Stimulated activated CD8-positive, alpha-beta memory T cell treated with anti-CD3 and anti-CD28 coated beads, Interleukin-12 subunit alpha, Interleukin-12 subunit beta, amount 100 ng/mL, for 4 hours (primary cell): ENCODE measurements around the gene ACAP3.

ENCODE experiments used
- DNase-seq: peaks from one replicate; pipeline ENCODE4 v3.0.0-alpha.2; 2020; ENCODE audit warnings: low read depth

ACAP3 gene

DNA sequence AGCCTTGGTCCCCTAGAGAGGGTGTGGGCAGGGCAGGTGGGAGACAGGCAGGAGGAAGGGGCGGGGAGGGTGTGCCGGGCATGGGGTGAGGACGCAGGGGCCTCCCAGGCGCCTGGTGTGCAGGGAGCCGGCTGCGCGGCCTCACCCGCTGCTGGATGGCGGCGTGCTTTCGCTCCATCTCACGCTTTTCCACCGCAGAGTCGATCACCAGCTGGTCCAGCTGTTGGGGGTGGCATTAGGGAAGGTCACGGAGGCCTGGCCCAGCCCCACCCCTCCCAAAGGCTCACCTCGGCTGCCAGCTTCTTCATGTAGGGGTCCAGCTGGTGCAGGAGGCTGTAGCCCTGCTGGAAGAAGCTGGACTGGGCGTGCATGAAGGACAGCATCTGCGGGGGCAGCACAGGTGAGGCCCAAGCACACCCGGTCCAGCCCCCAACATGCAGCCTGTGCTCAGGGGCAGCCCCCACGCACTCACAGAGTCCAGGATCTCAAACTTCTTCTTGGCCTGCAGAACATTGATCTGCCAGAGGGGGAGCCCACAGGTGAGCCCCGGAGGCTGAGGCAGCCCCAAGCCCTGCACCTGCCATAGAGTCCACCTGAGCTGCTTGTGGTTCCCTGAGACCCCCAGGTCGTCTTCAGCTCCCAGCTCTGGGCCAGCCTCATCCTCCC, 7.9 kb downstream of the ACAP3 start:
- no peak for DNase-seq

DNA sequence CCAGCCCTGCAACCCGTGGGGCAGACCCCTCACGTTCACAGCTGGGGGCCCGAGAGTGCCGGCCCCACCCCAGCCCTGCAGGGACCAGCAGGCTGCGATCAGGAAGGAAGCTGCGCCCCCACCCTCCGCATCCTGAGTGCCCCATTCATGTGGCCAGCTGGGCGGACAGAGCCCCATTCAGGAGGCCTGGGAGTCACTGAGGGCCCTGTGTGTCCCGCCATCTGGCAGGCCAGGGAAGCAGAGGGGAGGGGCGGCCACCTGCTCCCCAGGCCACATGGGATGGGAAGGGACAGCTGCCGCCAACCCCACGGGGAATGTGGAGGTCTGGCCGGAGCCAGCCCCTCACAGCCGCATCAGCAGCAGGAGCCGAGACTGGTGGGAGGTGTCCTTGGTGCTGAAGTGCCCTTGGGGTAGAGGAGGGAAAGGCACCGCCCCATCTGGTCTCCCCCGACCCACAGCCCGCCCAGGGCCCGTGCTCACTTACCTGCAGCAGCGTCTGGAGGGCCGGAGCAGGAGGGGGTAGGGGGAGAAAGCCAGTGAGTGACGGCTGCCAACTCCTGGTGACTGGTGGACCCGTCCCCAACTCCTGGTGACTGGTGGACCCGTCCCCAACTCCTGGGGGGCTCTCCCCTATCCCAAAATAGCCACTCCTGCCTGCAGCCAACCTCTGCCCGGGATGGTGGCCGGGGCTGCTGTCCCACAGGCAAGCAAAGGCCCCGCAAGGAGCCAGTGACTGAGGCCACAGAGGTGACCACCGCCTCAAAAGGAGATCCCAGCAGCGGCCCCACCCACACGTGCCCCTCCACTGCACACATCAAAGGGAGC, 8.7 kb downstream of the ACAP3 start:
- no peak for DNase-seq

DNA sequence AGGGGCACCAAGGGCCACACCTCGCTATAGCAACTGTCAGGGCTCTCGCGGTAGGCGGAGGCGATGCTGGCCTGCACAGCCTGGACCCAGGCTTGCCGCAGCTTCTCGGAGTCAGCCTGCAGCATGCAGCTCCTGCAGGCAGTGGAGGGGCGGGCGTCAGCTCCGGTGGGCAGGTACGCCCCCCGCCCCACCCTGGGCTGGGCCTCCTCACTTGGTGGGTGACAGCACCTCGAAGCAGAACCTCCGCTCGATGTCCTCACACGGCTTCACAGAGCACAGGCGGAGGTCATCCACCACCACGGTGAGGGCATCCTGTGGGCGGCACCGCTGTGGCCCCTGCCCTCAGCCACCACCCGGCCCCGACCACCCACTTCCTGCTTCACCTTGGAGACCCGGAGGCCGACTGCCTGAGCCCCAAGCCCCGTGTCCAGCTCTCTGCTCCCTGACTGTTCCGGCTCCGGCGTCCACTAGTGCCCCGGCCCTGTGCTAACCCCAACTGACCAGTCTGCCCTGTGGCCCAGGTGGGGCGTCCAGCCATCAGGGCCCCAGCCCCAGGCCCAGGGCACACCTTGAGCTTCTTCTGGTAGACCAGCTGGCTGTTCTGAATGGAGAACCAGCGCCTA, 9.8 kb downstream of the ACAP3 start:
- no peak for DNase-seq

DNA sequence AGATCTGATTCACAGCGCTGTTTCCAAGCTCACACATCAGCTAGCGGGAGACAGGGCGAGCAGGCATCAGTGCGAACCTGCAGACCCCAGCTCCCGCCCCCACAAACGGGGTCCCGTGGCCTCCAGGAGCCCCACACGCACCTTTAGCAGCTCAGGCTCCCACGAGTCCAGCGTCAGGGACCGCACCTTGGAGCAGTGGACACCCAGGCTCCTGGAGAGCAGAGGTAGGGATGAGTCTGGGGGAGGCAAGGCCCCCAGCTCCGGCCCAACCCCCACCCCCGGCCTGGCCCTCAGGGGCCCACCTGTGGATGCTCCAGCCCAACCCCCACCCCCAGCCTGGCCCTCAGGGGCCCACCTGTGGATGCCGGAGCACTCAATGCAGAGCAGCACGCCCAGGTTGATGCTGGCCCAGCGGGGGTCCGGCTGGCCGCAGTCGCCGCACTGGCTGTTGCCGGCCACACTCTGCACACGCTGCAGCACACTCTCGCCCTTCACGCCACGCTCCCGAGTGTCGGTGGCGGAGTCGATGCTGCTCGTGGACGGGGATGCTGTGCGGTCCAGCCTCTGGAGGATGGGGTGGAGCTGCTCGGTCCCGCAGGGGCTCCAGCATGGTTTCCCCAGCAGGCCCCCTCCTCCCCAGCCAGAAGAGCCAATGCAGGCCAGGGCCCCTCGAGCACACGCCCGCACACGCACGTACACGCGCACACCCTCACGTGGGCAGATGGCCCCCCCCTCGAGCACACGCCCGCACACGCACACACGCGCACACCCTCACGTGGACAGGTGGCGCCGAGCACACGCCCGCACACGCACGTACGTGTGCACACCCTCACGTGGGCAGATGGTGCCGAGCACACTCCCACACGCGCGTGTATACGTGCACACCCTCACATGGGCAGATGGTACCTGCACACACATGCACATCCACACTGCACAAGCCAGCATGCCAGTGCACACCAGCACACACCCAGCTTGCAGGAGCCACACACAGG, 11.4 kb downstream of the ACAP3 start:
- no peak for DNase-seq

DNA sequence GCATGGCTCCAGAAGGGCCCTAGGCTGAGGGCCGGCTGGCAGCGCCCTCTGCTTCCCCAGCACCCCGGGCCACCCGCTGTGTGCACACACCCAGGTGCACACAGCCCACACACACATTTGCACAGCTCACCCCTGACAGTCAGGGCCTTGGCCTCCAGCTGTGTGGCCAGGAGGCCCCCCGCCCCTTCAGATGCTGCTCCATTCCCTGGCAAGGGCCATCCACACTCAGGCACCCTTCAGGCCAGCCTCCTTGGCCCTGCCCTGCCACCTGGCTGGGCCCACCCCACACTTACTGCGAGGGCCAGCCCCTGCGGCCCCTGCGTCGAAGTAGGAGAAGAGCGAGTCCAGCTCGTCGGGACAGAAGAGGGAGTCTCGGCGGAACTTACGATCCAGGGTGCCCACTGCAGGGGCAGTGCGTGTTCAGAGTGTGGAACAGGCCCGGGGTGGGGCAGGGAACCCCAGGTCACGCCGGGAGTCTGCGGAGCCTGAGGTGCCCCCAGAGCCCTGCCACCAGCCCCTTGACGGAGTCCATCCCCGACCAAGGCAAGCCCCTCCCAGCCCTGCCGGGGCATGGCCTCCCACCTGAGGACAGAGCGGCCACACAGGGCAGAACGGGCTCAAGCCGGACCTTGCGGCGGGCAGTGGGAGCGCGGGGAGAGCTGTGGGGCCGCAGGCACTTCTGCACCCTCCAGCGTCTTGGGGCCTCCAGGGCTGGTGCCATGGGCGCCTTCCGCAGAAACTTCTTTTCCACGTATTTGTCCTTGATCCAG, 12.4 kb downstream of the ACAP3 start:
- no peak for DNase-seq

DNA sequence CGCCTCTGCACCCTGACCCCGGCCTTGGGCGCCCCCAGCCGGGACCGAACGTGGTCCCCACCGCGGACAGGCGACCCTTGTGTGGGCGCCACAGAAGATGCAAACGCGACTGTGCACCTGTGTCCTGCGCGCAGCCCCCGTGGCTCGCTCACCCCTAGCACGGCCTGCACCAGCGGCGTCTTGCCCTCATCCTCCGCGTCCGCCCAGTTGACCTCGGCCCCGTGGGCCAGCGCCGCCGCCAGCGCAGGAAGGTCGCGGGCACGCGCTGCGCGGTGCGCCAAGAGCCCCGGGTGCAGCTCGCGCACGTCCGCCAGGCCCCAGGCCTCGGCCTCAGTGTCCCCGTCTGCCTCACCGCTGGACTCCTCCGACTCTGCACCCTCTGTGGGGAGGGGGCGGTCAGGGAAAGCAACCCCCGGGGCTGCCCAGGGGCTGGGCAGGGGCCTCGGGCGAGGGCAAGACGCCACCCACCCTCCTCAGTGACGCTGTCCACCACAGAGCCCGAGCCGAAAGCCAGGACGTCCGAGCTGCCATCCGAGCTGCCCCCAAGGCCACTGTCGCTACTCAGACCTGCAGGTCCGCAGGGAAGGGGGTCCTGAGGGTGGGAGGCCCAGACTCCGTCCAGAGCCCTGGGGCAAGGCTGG, 13.4 kb downstream of the ACAP3 start:
- no peak for DNase-seq

DNA sequence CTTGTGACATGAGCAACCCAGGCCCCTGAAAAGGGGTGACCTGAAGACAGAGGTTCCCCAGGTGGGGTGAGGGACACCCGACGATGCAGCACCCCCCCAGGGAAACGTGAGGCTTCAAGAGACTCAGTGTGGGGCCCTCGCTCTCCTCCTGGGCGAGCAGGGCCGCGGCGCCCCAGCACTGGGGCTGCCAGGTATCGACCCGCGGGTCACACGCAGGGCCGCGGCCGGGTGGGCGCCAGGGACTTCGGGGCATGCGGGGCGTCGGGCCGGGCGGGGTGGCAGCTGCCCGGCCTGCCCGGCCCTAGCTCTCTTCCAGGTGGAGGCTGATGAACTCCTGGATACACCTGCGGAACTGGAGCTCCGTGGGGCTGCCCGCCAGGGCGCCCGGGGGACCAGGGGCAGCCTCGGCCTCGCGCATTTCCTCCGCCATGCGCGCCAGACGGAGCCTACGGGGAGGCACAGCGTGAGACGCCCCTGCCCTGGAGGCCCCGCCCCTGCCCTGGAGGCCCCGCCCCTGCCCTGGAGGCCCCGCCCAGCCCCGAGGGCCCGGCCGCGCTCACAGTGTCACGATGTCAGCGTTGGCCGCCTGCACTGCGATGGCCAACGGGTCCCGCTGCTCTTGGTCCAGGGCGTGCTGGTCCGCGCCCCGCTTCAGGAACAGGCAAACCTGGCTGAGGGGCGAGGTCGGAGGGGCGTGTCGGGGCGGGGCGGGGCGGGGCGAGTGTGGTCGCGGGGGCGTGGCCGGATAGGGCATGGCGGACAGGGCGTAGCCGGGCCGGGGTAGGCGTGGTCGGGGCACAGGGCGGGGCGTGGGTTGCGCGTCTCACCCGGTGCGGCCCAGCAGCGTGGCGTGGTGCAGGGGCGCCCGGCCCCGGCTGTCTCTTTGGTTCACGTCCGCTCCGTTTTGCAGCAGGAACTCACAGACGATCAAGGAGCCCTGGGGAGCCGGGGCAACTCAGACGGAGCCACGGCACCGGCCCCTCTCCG, 14.2 kb downstream of the ACAP3 start:
- no peak for DNase-seq

DNA sequence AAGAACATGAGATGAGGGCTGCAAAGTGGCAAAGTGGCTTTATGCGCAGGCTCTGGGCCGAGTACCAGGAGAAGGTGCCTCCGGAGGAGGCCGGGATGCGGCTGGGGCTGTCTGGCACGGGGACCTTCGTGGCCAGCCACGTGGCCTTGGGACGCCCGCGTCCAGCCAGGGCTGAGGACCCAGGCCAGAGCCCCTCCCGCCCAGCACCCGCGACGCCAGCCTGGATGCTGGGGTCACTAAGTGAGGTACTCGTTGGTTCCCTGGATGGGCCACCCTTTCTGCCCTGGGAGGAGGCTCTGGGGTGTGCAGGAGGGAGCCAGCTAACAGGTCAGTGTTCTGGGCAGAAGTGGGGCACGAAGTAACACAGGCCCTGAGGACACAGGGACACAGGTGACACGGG, 14.9 kb downstream of the ACAP3 start:
- no peak for DNase-seq

DNA sequence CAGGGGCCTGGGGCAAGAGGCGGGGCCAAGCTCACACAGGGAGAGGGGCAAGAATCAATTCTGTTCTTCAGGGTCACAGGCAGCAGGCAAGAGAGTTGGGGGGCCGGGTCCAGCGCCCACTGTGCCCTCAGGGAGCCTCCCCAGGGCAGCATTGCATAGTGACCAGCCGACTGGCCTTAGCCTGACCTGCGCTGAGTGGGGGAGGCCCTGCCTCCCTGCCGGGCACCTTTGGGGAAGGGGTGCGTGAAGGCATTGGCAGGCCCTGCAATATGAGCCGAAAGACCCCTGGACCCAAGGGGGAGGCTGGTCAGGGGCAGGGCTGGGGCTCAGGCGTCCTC, 15.3 kb downstream of the ACAP3 start:
- DNase-seq, result no peak

DNA sequence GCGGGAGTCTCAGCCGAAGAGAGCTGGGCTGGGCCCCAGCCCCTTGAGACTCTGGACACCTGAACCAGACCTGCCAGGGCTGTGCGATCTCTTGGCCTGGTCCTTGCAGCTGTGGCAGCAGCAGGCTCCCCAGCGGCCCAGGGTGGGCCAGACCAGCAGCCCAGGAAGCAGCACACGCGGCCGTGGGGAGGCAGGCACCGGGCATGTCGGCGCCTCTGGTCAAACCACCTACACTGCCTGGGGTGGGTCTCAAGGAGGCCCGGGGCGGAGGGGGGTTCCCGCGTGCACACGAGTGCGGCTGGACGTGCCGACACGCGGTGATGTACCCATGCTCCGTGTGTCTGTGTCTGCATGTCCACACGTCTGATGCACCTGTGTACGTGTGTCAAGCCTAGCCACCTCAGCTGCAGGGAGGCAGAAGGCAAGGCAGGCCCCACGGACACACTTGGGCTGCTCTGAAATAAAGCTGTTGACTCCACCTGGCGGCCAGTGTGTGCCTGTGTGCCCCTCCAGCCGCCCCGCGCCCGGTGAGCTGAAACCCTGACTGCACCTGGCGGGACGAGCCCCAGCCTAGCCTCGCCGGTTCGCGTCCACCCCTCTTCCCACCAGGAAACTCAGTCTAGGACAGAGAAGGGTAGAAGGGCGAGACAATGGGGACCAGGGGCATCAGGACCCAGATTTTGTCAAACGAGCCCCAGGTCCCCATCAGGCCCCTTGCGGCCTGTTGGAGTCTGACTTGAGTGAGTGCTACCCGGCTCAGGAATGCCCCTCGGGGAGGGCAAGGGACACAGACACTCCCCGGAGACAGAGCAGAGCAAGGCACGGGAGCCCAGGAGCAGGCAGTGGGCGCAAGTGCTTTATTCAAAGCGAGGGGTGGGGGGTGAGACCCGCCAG, 15.9 kb downstream of the ACAP3 start:
- DNase-seq, result peak; percentile 41

DNA sequence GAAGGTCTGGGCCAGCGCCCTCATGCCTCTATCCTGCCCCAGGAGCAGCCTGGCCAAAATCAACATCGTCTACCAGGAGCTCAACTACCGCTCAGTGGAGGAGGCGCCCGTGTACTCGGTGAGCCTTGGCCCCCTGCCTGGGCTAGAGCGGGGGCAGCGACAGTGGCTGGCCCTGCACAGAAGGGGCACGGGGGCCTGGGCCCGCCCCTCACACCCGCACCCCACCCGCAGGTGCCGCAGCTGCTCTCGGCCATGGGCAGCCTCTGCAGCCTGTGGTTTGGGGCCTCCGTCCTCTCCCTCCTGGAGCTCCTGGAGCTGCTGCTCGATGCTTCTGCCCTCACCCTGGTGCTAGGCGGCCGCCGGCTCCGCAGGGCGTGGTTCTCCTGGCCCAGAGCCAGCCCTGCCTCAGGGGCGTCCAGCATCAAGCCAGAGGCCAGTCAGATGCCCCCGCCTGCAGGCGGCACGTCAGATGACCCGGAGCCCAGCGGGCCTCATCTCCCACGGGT, 16.7 kb downstream of the ACAP3 start:
- no peak for DNase-seq

DNA sequence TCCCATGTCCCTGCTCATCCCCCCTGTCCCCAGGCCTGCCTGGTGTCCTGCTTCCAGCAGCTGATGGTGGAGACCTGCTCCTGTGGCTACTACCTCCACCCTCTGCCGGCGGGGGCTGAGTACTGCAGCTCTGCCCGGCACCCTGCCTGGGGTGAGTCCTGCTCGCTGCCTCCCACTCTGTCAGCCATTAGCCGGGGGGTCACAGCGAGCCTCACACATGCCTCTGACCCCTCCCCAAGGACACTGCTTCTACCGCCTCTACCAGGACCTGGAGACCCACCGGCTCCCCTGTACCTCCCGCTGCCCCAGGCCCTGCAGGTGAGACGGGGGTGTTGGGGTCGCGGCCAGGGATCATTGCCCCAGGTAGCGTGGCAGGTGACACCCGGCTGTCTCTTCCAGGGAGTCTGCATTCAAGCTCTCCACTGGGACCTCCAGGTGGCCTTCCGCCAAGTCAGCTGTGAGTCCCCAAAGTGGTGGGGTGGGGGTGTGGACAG, 17.4 kb downstream of the ACAP3 start:
- no peak for DNase-seq

DNA sequence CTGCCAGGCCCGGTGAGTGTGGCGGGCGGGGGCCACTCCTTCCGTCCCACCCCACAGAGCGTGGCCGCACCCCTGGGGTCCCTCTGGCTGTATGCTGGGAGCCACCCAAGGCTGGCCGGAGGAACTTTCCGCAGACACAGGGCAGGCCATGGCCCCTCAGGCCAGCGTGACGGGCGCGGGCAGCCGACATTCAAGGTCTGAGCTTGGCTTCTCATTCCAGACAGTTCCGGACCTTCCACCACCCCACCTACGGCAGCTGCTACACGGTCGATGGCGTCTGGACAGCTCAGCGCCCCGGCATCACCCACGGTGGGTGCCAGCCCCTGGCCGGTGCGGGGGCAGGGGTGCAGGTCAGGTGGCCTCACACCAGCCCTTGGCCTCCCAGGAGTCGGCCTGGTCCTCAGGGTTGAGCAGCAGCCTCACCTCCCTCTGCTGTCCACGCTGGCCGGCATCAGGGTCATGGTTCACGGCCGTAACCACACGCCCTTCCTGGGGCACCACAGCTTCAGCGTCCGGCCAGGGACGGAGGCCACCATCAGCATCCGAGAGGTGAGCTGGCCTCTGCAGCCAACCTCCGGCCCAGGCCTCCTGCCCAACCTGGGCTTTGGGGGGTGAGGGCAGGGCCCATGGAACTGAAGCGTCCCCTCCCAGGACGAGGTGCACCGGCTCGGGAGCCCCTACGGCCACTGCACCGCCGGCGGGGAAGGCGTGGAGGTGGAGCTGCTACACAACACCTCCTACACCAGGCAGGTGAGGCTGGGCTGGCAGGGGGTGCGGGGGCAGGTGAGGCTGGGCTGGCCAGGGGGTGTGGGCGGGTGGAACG, 20.2 kb downstream of the ACAP3 start:
- no peak for DNase-seq

DNA sequence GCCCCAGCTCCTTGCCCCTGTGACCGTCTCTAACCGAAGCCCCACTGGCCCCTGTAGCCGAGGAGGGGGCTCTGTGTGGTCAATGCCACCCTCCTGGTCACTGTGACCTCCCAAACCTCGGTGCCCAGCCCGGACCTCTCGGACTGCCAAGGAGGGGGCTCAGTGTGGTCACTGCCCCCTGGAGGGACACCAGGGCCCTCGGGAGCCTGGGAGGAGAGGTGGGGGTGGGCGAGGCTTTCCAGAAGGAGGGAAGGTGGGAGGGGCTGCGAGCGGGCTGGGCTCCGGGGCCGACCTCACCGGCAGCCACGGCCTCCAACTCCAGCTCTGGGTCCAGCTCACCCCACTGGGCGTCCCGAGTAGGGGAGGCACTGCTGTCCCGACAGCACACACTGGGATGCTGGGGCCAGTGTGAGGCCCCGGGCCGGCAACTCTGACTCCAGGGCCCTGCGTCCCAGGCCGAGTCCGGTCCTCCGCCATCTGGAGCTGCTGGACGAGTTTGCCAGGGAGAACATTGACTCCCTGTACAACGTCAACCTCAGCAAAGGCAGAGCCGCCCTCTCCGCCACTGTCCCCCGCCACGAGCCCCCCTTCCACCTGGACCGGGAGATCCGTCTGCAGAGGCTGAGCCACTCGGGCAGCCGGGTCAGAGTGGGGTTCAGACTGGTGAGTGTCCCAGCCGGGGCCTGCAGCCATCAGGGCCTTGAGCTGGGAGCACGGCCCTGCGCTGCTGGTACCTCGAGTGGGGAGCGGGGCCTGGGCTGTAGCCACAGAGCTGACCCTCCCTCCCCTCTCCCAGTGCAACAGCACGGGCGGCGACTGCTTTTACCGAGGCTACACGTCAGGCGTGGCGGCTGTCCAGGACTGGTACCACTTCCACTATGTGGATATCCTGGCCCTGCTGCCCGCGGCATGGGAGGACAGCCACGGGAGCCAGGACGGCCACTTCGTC, 21.1 kb downstream of the ACAP3 start:
- DNase-seq, result no peak

DNA sequence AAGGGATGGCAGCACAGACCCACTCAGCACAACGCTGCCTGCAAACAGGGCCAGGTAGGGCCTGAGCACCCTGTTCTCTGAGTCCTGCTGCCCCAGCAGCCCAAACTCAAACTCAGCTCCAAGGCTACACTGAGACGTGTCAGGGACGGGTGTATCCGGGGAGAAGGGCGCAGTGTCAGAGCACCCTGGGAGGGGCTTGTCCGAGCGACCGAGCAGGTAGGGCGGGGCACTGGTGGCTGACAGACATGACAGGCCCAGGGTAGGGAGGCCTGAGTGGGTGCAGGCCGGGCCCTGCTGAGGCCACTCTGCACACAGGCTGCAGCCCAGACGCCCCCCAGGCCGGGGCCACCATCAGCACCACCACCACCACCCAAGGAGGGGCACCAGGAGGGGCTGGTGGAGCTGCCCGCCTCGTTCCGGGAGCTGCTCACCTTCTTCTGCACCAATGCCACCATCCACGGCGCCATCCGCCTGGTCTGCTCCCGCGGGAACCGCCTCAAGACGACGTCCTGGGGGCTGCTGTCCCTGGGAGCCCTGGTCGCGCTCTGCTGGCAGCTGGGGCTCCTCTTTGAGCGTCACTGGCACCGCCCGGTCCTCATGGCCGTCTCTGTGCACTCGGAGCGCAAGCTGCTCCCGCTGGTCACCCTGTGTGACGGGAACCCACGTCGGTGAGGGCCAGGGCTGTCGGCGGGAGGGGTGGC, 22.0 kb downstream of the ACAP3 start:
- no peak for DNase-seq
